Caco-2 (cell line): ENCODE data around the gene PROZ. TPM values are rescaled to one million over a fixed set of nuclear protein-coding genes. Genes with fewer than 3 reads are reported as not detected.
A peak's percentile ranks its signal among the peaks of the same experiment; 100 is the strongest.

Experiments used
- Bru-seq: library from RNA; stranded (reverse); fragments of 400-500 nt; gene quantifications from one replicate; lab custom pipeline; 2021; lab: Mats Ljungman, UMichigan
- BruChase-seq, 2 experiments: library from RNA; stranded (reverse); fragments of 400-500 nt; gene quantifications; one replicate each; lab custom pipeline; 2021; lab: Mats Ljungman, UMichigan
- BruUV-seq: library from RNA; stranded (reverse); fragments of 400-500 nt; replicated peaks from 2 replicates; lab custom pipeline; 2021; lab: Mats Ljungman, UMichigan
- CTCF ChIA-PET: fragments of 300-600 bp; sonication (Branson Sonifier 250); formaldehyde crosslinking; loops from one replicate; lab custom pipeline; 2022; ENCODE audit warnings: antibody characterized with exemption; lab: Charles Lee
- POLR2A ChIA-PET: fragments of 300-600 bp; sonication (Branson Sonifier 250); formaldehyde crosslinking; loops from one replicate; lab custom pipeline; 2022; ENCODE audit warnings: antibody characterized with exemption; lab: Charles Lee
- DNase-seq, 2 experiments: peaks; one replicate each; pipeline versions ENCODE4 v3.0.0 to v3.0.0-alpha.2; 2020 to 2022
- H3K27me3 ChIP-seq: replicated peaks from 2 replicates; pipeline ENCODE4 v1.6.0; 2011; ENCODE audit warnings: low read length; ENCODE audit not compliant: control insufficient read depth, insufficient read depth
- H3K36me3 ChIP-seq: 2 replicates; pipeline ENCODE4 v1.5.1; 2011; ENCODE audit warnings: low read length; ENCODE audit not compliant: control insufficient read depth, insufficient read depth
- H3K4me1 ChIP-seq: fragments of 250-450 bp; sonication (Bioruptor Pico); 2 replicates; pipeline ENCODE4 v1.5.1; 2020; ENCODE audit warnings: mild to moderate bottlenecking
- H3K4me3 ChIP-seq: 2 replicates; pipeline ENCODE4 v1.5.1; 2011; ENCODE audit warnings: low read depth, mild to moderate bottlenecking, control low read depth, low read length
- H3K9me3 ChIP-seq: fragments of 250-450 bp; sonication (Bioruptor Pico); 2 replicates; pipeline ENCODE4 v1.5.1; 2020; ENCODE audit warnings: mild to moderate bottlenecking, moderate library complexity
- H3K27ac Mint-ChIP-seq: one replicate; pipeline ENCODE4 v1.8.0; 2022; ENCODE audit warnings: mixed read lengths; ENCODE audit not compliant: unreplicated experiment
- H3K27me3 Mint-ChIP-seq: one replicate; pipeline ENCODE4 v1.8.0; 2022; ENCODE audit warnings: mixed read lengths; ENCODE audit not compliant: insufficient read depth, unreplicated experiment
- H3K36me3 Mint-ChIP-seq: one replicate; pipeline ENCODE4 v1.8.0; 2022; ENCODE audit warnings: mild to moderate bottlenecking, mixed read lengths; ENCODE audit not compliant: insufficient read depth, unreplicated experiment
- H3K4me1 Mint-ChIP-seq: one replicate; pipeline ENCODE4 v1.8.0; 2022; ENCODE audit warnings: low read depth, mixed read lengths; ENCODE audit not compliant: unreplicated experiment
- H3K4me3 Mint-ChIP-seq: one replicate; pipeline ENCODE4 v1.8.0; 2022; ENCODE audit warnings: mild to moderate bottlenecking, moderate library complexity, mixed read lengths; ENCODE audit not compliant: unreplicated experiment
- H3K9me3 Mint-ChIP-seq: one replicate; pipeline ENCODE4 v1.8.0; 2022; ENCODE audit warnings: mixed read lengths; ENCODE audit not compliant: unreplicated experiment
- intact Hi-C: fragments of 100-400 bp; cut with micrococcal nuclease; formaldehyde crosslinking; loops from one replicate; pipeline ENCODE4 v1.10.0; 2022; ENCODE audit not compliant: unreplicated experiment
- long read RNA-seq: library from polyadenylated mRNA; stranded (forward); transcript quantifications from one replicate; pipeline ENCODE4 v2.0.0, GENCODE V29; 2022
- total RNA-seq: library from RNA; stranded (reverse); gene quantifications from 2 replicates; pipeline ENCODE4 v1.2.3, GENCODE V29; 2022
- TF ChIP-seq, protein P1 (sequence below), 2 experiments: fragments of 200-600 bp in 1 of 2; IDR thresholded peaks; 1 replicate in 1 of 2; 2 replicates in 1 of 2; pipeline versions ENCODE4 v1.5.1 to v1.8.0; 2011 to 2022; ENCODE audit warnings: antibody characterized with exemption in 1 of 2, control low read depth in 1 of 2, inconsistent platforms in 1 of 2, low read depth in 1 of 2, low read length in 1 of 2, mild to moderate bottlenecking in 1 of 2, moderate library complexity in 1 of 2; ENCODE audit not compliant: insufficient read depth in 1 of 2, severe bottlenecking in 1 of 2, unreplicated experiment in 1 of 2

The PROZ gene, protein sequence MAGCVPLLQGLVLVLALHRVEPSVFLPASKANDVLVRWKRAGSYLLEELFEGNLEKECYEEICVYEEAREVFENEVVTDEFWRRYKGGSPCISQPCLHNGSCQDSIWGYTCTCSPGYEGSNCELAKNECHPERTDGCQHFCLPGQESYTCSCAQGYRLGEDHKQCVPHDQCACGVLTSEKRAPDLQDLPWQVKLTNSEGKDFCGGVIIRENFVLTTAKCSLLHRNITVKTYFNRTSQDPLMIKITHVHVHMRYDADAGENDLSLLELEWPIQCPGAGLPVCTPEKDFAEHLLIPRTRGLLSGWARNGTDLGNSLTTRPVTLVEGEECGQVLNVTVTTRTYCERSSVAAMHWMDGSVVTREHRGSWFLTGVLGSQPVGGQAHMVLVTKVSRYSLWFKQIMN
- total RNA-seq (not detected in 2 replicates), Bru-seq, nascent RNA (percentile 16 among the genes with signal in this experiment), BruChase-seq, experiment 1, labeled RNA remaining after a 2-hour chase (percentile 23 among the genes with signal in this experiment), BruChase-seq, experiment 2, labeled RNA remaining after a 6-hour chase (percentile 18 among the genes with signal in this experiment)
- long read RNA-seq: 0 reads

DNA sequence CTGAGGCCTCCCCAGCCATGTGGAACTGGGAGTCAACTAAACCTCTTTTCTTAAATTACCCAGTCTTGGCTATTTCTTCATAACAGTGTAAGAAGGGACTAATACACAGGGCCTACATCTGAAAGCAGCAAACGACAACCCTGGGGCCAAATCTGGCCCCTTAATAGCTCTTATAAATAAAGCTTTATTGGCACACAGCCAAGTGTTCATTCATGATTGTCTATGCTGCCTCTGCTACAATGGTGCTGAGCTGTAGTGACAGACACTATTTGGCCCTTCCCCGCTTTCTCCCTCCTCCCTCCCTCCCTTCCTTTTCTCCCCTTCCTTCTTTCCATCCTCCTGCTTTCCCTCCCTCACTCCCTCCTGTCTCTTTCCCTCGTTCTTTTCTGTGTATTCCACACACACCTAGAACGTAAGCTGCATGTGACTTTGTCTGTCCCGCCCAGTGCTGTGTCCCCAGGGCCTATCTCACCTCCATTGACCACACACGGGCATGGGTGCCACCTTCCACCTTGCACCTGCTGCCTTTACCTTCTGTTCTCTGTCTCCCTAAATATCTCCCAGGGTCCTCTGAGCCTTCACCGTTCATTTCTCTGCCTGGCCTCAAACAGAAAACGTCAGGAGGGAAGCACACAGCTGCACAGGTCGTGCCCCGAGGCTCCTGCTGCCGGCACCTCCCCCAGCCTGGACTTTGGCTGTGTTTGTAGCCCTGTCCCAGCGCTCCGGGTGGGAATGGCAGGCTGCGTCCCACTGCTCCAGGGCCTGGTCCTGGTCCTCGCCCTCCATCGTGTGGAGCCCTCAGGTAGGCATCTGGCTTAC lies at the start of gene PROZ:
Gene PROZ, plus strand, starts transcription at position 720 of the 819 bp plus-strand sequence. Its CDS starts 13 bp downstream, at position 733.
- Mint-ChIP-seq H3K36me3 (peaks cover 12% of the 10 kb centered on the region), H3K27me3 (peaks cover 9% of the 10 kb centered on the region), H3K4me3 (no peak within 1 kb of the TSS), H3K4me1 (peaks cover 20% of the 10 kb centered on the region), H3K9me3 (peaks cover 9% of the 10 kb centered on the region), H3K27ac (peak within 1 kb of the TSS; percentile 49)
- peaks cover 16% of the 10 kb centered on the region for H3K4me1 ChIP-seq
- intact Hi-C loops: no loop called here
- TF ChIP-seq, protein P1, sequence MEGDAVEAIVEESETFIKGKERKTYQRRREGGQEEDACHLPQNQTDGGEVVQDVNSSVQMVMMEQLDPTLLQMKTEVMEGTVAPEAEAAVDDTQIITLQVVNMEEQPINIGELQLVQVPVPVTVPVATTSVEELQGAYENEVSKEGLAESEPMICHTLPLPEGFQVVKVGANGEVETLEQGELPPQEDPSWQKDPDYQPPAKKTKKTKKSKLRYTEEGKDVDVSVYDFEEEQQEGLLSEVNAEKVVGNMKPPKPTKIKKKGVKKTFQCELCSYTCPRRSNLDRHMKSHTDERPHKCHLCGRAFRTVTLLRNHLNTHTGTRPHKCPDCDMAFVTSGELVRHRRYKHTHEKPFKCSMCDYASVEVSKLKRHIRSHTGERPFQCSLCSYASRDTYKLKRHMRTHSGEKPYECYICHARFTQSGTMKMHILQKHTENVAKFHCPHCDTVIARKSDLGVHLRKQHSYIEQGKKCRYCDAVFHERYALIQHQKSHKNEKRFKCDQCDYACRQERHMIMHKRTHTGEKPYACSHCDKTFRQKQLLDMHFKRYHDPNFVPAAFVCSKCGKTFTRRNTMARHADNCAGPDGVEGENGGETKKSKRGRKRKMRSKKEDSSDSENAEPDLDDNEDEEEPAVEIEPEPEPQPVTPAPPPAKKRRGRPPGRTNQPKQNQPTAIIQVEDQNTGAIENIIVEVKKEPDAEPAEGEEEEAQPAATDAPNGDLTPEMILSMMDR (IDR thresholded peaks at IDR 0.05; ENCODE audit: insufficient read depth in 1 of 2, low read depth in 1 of 2, low read length in 1 of 2, severe bottlenecking in 1 of 2, unreplicated experiment in 1 of 2): no peak
- 0 out of 2 replicates have a peak, but pooled peaks cover 2% of the 10 kb centered on the region for H3K9me3 ChIP-seq
- no TSS peak for BruUV-seq
- H3K27me3 ChIP-seq: no peaks in the 10 kb centered on the region
- CTCF ChIA-PET: interaction anchor here (0.6 kb wide), 1 partner anchor 34 kb away, joined by 5 read pairs; no protein-coding TSS in a partner anchor
- no peak within 1 kb of the TSS for H3K4me3 ChIP-seq
- peak in 1 of 2 experiments; percentile 45 for DNase-seq
- H3K36me3 ChIP-seq: no peaks in the 10 kb centered on the region
- POLR2A ChIA-PET: no interaction called here

DNA sequence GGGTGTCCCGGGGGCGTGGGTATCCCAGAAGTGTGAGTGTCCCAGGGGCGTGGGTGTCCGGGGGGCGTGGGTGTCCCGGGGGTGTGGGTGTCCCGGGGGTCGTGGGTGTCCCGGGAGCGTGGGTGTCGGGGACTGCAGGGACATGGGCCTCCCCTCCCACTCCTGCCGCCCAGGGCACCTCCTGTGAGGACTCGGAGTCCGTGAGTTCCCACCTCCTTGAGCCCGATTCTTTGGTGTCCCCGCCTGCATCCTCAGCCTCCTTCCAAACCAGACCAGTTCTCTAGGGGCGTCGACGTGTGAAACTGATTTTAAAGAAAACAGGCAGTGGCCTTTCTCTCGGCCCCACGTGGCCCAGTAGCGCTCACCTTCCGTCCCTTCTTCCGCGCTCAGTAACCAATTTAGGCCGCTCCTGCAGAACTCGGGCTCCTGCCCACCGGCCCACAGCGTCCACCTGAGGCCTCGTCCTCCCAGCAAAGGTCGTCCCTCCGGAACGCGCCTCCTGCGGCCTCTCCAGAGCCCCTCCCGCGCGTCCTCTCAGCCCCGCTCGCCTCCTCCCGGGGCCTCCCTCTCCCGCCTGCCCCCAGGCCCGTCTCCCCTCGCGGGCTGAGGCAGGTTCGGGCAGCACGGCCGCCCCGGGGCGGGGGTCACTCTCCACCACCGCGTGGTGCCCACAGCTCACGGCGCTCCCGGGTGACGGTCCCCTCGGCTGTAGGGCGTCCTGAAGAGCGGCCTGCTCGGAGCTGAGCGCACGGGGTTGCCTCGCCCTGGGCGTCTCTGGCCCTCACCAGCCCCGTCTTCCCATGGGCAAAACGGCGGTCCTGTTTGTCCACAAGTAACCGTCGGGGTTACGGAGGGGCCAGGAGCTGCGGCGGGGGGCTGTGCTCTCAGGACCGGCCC lies 49.0 kb upstream of the PROZ start:
- Histone ChIP-seq H3K9me3 (peaks cover 8% of the 10 kb centered on the region; the same call in 1 of the 2 replicates), H3K4me3 (no peak overlapping the region), H3K4me1 (peaks cover 13% of the 10 kb centered on the region), H3K27me3 (no peaks in the 10 kb centered on the region), H3K36me3 (no peaks in the 10 kb centered on the region)
- BruUV-seq: no TSS peak
- no peak overlapping the region for H3K27ac Mint-ChIP-seq
- H3K9me3 Mint-ChIP-seq: no peaks in the 10 kb centered on the region
- H3K4me3 Mint-ChIP-seq: peak overlapping the region; percentile 42
- H3K27me3 Mint-ChIP-seq: no peaks in the 10 kb centered on the region
- CTCF ChIA-PET: no interaction called here
- H3K4me1 Mint-ChIP-seq: no peaks in the 10 kb centered on the region
- TF ChIP-seq, protein P1 (IDR thresholded peaks at IDR 0.05; ENCODE audit: insufficient read depth in 1 of 2, low read depth in 1 of 2, low read length in 1 of 2, severe bottlenecking in 1 of 2, unreplicated experiment in 1 of 2): no peak
- peak in 1 of 2 experiments; percentile 32 for DNase-seq
- H3K36me3 Mint-ChIP-seq: peaks cover 21% of the 10 kb centered on the region
- POLR2A ChIA-PET: no interaction called here
- intact Hi-C loops: no loop called here
